Measurements from ENCODE around the gene PSENEN. TPM values are rescaled to one million over a fixed set of nuclear protein-coding genes. Genes with fewer than 3 reads are reported as not detected.

The PSENEN gene
- total and polyA plus RNA-seq, 2 experiments from 2014 or later, result 20.6 to 175 TPM

GRCh38 chr19:35781650-35782049 lies 36.2 kb downstream of the PSENEN start:
- H4K20me1 ChIP-seq (replicated peaks; ENCODE audit: insufficient read depth), result no peaks in the 10 kb centered on the region
- peak; percentile 5 for ATAC-seq
- no peak overlapping the region; the same call in 2 of the 3 replicates for H3K4me3 Mint-ChIP-seq
- H3K4me1 ChIP-seq (ENCODE audit: insufficient read depth), result peaks cover 25% of the 10 kb centered on the region
- H2AFZ ChIP-seq, result no peak overlapping the region
- peaks cover 45% of the 10 kb centered on the region for H3K4me1 Mint-ChIP-seq
- no peak overlapping the region for H3K4me2 ChIP-seq
- H3K27me3 ChIP-seq (ENCODE audit: insufficient read depth), result peaks cover 6% of the 10 kb centered on the region
- H3K27me3 Mint-ChIP-seq (ENCODE audit: insufficient read depth, low read depth, poor library complexity), result peaks cover 31% of the 10 kb centered on the region
- TF ChIP-seq ZNF331 (CRISPR knock-in tag; IDR thresholded peaks at IDR 0.05; ENCODE audit: low read depth) (no peak), STAT1 (IDR thresholded peaks at IDR 0.05; ENCODE audit: unreplicated experiment) (no peak), CREB1 (CRISPR knock-in tag; IDR thresholded peaks at IDR 0.05; ENCODE audit: low read depth) (no peak), EZH2 (IDR thresholded peaks at IDR 0.05; ENCODE audit: low read depth, unreplicated experiment) (no peak), NANOG (IDR thresholded peaks at IDR 0.05; ENCODE audit: borderline replicate concordance) (no peak), ETS1 (IDR thresholded peaks at IDR 0.05) (no peak), POLR2AphosphoS5 (IDR thresholded peaks at IDR 0.05; ENCODE audit: low read depth) (no peak), JUNB (IDR thresholded peaks at IDR 0.05; ENCODE audit: unreplicated experiment) (no peak), CTCF (conservative IDR thresholded peaks at IDR 0.05; ENCODE audit: low read depth in 2 of 2) (no peak), EZH2phosphoT487 (IDR thresholded peaks at IDR 0.05; ENCODE audit: unreplicated experiment) (no peak)
- H3K4me3 ChIP-seq, result no peak overlapping the region
- no peaks in the 10 kb centered on the region for H3K9me3 Mint-ChIP-seq
- 0 out of 2 replicates have a peak, but pooled peaks cover 3% of the 10 kb centered on the region for H3F3A ChIP-seq (replicated peaks; ENCODE audit: low read depth)
- peaks cover 6% of the 10 kb centered on the region; the same call in 1 of the 3 replicates for H3K36me3 Mint-ChIP-seq (ENCODE audit: low read depth)
- H3K36me3 ChIP-seq (ENCODE audit: insufficient read depth), result no peaks in the 10 kb centered on the region
- H3K79me2 ChIP-seq (replicated peaks; ENCODE audit: insufficient read depth), result no peaks in the 10 kb centered on the region
- no peaks in the 10 kb centered on the region for H3K9me2 ChIP-seq (ENCODE audit: insufficient read depth)
- no peak overlapping the region for H3K27ac Mint-ChIP-seq
- DNase-seq (ENCODE audit: low spot score), result peak; percentile 51
- H3K27ac ChIP-seq (ENCODE audit: low read depth), result no peak overlapping the region

- 0 out of 2 replicates have a peak, but pooled peaks cover 3% of the 10 kb centered on the region for H3K27me3 ChIP-seq (ENCODE audit: insufficient read depth)
- no peak for DNase-seq (ENCODE audit: low spot score)
- TF ChIP-seq ZNF462 (CRISPR knock-in tag; IDR thresholded peaks at IDR 0.05) (no peak), ZNF114 (CRISPR knock-in tag; IDR thresholded peaks at IDR 0.05) (no peak), JUNB (IDR thresholded peaks at IDR 0.05; ENCODE audit: unreplicated experiment) (no peak)
These were observed 37.1 kb downstream of the PSENEN start for GRCh38 chr19:35782589-35782988.

More at GRCh38 chr19:35782589-35782988, 37.1 kb downstream of the PSENEN start:
- no peak for ATAC-seq
- Histone ChIP-seq H3K27ac (ENCODE audit: low read depth) (no peak overlapping the region), H3K4me1 (ENCODE audit: insufficient read depth) (peaks cover 15% of the 10 kb centered on the region), H3K4me2 (no peak overlapping the region), H3K36me3 (ENCODE audit: insufficient read depth) (no peaks in the 10 kb centered on the region), H3K9me2 (ENCODE audit: insufficient read depth) (no peaks in the 10 kb centered on the region), H4K20me1 (replicated peaks; ENCODE audit: insufficient read depth) (no peaks in the 10 kb centered on the region), H3K79me2 (replicated peaks; ENCODE audit: insufficient read depth) (no peaks in the 10 kb centered on the region), H3K4me3 (no peak overlapping the region), H2AFZ (no peak overlapping the region), H3F3A (replicated peaks; ENCODE audit: low read depth) (0 out of 2 replicates have a peak, but pooled peaks cover 3% of the 10 kb centered on the region)
- Mint-ChIP-seq H3K4me3 (no peak overlapping the region; the same call in 2 of the 3 replicates), H3K36me3 (ENCODE audit: low read depth) (peaks cover 6% of the 10 kb centered on the region; the same call in 1 of the 3 replicates), H3K4me1 (peaks cover 35% of the 10 kb centered on the region), H3K27me3 (ENCODE audit: insufficient read depth, low read depth, poor library complexity) (peaks cover 25% of the 10 kb centered on the region), H3K27ac (no peak overlapping the region), H3K9me3 (no peaks in the 10 kb centered on the region)

Measured in GM23338 (cell line).